Measurements from ENCODE around the gene ST6GALNAC3.

DNA sequence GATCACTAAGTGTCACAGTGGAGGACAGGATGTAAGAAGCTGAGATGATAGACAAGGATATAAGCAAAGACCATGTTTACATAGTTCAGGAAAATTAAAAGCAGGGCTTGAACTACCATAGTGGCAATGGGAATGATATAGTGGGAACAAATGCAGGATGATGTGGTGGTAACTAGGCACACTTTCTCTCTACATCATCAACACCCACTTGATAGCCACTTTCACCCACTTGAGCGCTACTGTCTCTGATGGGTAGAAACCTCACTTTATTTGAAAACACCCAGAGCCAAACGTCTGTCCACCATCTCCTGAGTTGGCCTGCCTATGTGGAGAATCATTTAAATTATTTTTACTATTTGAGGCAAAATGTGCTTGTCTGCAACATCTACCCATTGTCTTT is 487.7 kb downstream of the ST6GALNAC3 start:
- TF ChIP-seq, protein P1, sequence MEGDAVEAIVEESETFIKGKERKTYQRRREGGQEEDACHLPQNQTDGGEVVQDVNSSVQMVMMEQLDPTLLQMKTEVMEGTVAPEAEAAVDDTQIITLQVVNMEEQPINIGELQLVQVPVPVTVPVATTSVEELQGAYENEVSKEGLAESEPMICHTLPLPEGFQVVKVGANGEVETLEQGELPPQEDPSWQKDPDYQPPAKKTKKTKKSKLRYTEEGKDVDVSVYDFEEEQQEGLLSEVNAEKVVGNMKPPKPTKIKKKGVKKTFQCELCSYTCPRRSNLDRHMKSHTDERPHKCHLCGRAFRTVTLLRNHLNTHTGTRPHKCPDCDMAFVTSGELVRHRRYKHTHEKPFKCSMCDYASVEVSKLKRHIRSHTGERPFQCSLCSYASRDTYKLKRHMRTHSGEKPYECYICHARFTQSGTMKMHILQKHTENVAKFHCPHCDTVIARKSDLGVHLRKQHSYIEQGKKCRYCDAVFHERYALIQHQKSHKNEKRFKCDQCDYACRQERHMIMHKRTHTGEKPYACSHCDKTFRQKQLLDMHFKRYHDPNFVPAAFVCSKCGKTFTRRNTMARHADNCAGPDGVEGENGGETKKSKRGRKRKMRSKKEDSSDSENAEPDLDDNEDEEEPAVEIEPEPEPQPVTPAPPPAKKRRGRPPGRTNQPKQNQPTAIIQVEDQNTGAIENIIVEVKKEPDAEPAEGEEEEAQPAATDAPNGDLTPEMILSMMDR (IDR thresholded peaks at IDR 0.05; ENCODE audit: low read depth, low read length): no peak
- TF ChIP-seq EZH2phosphoT487 (IDR thresholded peaks at IDR 0.05; ENCODE audit: low read depth): no peak
